ENCODE measurements around the gene NACC2.

Gene NACC2

DNA sequence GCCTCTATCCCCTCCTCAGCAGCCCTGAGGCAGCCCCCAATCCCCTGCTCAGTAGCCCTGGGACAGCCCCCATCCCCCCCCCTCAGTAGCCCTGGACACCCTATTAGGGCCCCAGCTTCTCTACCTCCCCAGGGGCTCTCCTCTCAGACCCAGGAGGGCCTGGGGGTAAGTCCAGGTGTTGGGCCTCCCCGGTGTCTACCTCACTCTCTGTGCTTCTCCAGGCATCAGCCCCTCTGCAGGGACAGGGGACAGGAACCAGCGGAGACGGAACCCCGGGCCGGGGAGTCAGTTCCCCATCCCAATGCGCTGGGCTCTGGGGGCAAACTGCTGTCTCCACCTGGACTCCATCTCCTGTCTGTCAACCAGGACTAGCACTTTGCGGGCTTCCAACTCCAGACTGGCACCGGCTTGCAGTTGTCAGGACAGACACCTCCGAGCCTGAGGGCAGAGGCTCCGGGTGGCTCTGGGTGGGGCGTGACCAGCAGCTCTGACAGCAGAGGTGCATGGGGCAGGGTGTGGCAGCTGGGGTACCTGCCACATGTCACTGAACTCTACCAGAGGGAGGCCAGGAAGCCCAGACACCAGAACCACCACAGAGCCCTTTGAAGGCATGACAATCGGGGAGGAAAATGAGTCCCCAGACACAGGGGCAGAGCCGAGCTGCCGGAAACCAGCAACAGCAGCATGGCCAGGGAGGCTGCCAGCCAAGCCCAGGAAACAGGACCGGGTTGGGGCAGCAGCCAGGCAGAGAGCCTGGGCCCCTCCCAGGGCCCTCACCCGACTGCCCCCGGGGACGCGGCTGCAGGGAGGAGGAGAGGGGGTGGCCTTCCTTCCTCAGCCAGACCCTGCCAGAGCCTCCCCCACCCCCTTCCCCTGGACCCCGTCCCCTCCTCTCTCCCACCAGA, 116.2 kb downstream of the NACC2 start:
- no peak for DNase-seq (ENCODE audit: low read depth, low spot score)
- TF ChIP-seq, protein P1, sequence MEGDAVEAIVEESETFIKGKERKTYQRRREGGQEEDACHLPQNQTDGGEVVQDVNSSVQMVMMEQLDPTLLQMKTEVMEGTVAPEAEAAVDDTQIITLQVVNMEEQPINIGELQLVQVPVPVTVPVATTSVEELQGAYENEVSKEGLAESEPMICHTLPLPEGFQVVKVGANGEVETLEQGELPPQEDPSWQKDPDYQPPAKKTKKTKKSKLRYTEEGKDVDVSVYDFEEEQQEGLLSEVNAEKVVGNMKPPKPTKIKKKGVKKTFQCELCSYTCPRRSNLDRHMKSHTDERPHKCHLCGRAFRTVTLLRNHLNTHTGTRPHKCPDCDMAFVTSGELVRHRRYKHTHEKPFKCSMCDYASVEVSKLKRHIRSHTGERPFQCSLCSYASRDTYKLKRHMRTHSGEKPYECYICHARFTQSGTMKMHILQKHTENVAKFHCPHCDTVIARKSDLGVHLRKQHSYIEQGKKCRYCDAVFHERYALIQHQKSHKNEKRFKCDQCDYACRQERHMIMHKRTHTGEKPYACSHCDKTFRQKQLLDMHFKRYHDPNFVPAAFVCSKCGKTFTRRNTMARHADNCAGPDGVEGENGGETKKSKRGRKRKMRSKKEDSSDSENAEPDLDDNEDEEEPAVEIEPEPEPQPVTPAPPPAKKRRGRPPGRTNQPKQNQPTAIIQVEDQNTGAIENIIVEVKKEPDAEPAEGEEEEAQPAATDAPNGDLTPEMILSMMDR (IDR thresholded peaks at IDR 0.05; ENCODE audit: insufficient read depth, low read length, missing control alignments) = no peak
- ChIA-PET POLR2A (no interaction called here), CTCF (interaction anchor here (0.9 to 2.4 kb wide), 2 partner anchors 9 to 12 kb away, joined by 3 to 8 read pairs; no protein-coding TSS in a partner anchor)
- H3K4me3 ChIP-seq (ENCODE audit: low read depth, low read length) = no peak overlapping the region

DNA sequence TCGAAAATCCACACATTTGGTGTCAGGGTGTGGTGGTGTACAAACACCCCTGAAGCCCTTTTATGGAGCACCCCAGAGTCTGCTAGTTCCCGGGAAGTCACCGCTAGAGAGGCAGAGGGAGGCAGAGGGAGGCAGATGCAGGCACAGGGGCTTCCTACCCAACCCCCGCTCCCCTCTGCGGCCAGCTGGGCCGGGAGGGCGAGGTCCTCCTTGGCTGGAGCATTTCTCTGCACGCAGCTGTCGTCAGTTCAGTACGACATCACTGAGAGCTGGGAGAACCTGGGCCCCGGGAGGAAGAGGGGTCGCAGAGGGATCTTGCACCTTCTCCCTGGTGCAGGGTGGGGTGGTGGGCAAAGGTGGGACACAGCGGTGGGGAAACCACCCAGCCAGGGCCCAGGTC, 118.1 kb downstream of the NACC2 start:
- H3K4me3 ChIP-seq (ENCODE audit: low read depth, low read length) = no peak overlapping the region
- POLR2A ChIA-PET = no interaction called here
- TF ChIP-seq, protein P1 (IDR thresholded peaks at IDR 0.05; ENCODE audit: insufficient read depth, low read length, missing control alignments) = no peak
- CTCF ChIA-PET = interaction anchor here (0.8 to 1.4 kb wide), 2 partner anchors 9 to 129 kb away, joined by 3 to 15 read pairs; no protein-coding TSS in a partner anchor
- no peak for DNase-seq (ENCODE audit: low read depth, low spot score)

DNA sequence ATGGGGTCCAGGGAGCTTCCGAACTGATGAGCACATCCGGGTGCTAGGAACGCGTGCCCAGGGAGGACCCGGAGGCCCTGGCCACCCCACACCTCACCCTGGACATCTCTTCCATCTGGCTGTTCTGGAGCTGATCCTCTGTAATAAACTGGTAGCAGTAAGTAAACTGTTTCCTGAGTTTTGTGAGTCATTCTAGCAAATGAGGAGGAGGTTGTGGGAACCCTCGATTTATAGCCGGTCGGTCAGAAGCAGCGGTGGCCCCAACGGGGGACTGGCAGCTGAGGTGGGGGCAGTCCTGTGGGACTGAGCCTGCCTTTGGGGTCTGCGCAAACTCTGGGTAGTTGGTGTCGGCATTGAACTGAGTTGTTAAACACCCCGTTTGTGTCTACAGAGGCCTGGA, 118.6 kb downstream of the NACC2 start:
- H3K4me3 ChIP-seq (ENCODE audit: low read depth, low read length) = no peak overlapping the region
- TF ChIP-seq, protein P1 (IDR thresholded peaks at IDR 0.05; ENCODE audit: insufficient read depth, low read length, missing control alignments) = no peak
- ChIA-PET POLR2A (no interaction called here), CTCF (interaction anchor here (0.8 to 2.1 kb wide), 5 partner anchors 9 to 146 kb away, joined by 3 to 15 read pairs (median 4); no protein-coding TSS in a partner anchor)
- DNase-seq (ENCODE audit: low read depth, low spot score) = no peak

DNA sequence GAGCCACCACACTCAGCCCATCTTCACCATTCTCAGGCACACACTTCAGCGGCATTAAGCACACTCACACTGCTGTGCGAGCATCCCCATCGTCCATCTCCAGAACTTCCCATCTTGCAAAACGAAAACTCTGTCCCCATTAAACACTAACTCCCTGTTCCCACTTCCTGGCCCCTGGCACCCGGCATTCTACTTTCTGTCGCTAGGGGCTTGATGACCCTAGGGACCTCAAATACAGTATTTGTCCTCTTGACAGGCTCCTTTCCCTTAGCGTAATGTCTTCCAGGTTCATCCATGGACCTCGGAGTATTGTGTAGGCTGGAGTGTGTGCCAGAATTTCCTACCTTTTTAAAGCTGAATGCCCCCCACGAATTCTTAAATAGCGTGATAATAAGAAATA, 119.3 kb downstream of the NACC2 start:
- TF ChIP-seq, protein P1 (IDR thresholded peaks at IDR 0.05; ENCODE audit: insufficient read depth, low read length, missing control alignments) = no peak
- DNase-seq (ENCODE audit: low read depth, low spot score) = no peak
- ChIA-PET POLR2A (no interaction called here), CTCF (interaction anchor here (0.8 to 2.1 kb wide), 5 partner anchors 8 to 147 kb away, joined by 3 to 15 read pairs (median 4); no protein-coding TSS in a partner anchor)
- no peak overlapping the region for H3K4me3 ChIP-seq (ENCODE audit: low read depth, low read length)

DNA sequence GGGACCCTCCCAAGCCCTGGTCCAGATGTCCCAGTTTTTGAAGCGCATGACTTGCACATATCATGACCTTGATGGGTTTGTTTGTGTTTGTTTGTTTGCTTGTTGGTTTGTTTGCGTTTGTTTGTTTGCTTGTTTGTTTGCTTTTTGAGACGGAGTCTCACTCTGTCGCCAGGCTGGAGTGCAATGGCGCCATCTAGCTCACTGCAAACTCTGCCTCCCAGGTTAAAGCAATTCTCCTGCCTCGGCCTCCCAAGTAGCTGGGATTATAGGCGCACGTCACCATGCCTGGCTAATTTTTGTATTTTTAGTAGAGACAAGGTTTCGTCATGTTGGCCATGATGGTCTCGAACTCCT, 120.9 kb downstream of the NACC2 start:
- ChIA-PET POLR2A (no interaction called here), CTCF (interaction anchor here (1.5 to 1.6 kb wide), 2 partner anchors 9 to 15 kb away, joined by 3 to 4 read pairs; no protein-coding TSS in a partner anchor)
- H3K4me3 ChIP-seq (ENCODE audit: low read depth, low read length) = no peak overlapping the region
- DNase-seq (ENCODE audit: low read depth, low spot score) = no peak
- TF ChIP-seq, protein P1 (IDR thresholded peaks at IDR 0.05; ENCODE audit: insufficient read depth, low read length, missing control alignments) = no peak
